HEK293 (cell line): ENCODE measurements around the gene C2CD3.
"Not testable (repeated sequence)": the region's sequence is repeated elsewhere in the genome, so short reads cannot be mapped to it uniquely, and the experiment has no call there.

Experiments used
- CTCF ChIA-PET: fragments of 350-600 bp; formaldehyde crosslinking; extraction: SDS; loops from one replicate; lab custom pipeline; 2021; ENCODE audit warnings: antibody characterized with exemption; lab: Yijun Ruan, JAX
- POLR2A ChIA-PET: fragments of 300-600 bp; formaldehyde crosslinking; extraction: SDS; loops from one replicate; lab custom pipeline; 2020; ENCODE audit warnings: antibody characterized with exemption, inconsistent platforms; lab: Yijun Ruan, JAX
- H3K27ac ChIP-seq: fragments of 200-500 bp; sonication (Bioruptor generic); 2 replicates; pipeline ENCODE4 v1.5.1; 2014; ENCODE audit warnings: low read depth, low read length, control low read depth, inconsistent platforms; ENCODE audit errors: extremely low read depth
- H3K36me3 ChIP-seq, 2 experiments: fragments of 200-500 bp in 1 of 2; sonication (Bioruptor generic) in 1 of 2; 1 replicate in 1 of 2; 2 replicates in 1 of 2; pipeline ENCODE4 v1.5.1; 2014 to 2017; ENCODE audit warnings: inconsistent platforms in 2 of 2, low read length in 2 of 2; ENCODE audit not compliant: control insufficient read depth in 2 of 2, insufficient read depth in 1 of 2
- H3K4me1 ChIP-seq: fragments of 200-500 bp; sonication (Bioruptor generic); 2 replicates; pipeline ENCODE4 v1.5.1; 2014; ENCODE audit warnings: mild to moderate bottlenecking, low read length, inconsistent platforms; ENCODE audit not compliant: control insufficient read depth, insufficient read depth
- H3K4me3 ChIP-seq: 2 replicates; pipeline ENCODE4 v1.5.1; 2011; ENCODE audit warnings: low read depth, mild to moderate bottlenecking, control low read depth, low read length, moderate library complexity
- H3K9me3 ChIP-seq: fragments of 200-500 bp; sonication (Bioruptor generic); 2 replicates; pipeline ENCODE4 v1.5.1; 2014; ENCODE audit warnings: low read depth, low read length, inconsistent platforms; ENCODE audit not compliant: control insufficient read depth, insufficient read depth
- BCL6B ChIP-seq: fragments of 450-650 bp; formaldehyde crosslinking; IDR thresholded peaks from 2 replicates; pipeline ENCODE4 v1.5.1; 2017; ENCODE audit warnings: missing biosample characterization, missing genetic modification characterization
- SP3 ChIP-seq: fragments of 450-650 bp; formaldehyde crosslinking; IDR thresholded peaks from 2 replicates; pipeline ENCODE4 v1.5.1; 2016; ENCODE audit warnings: missing biosample characterization, missing genetic modification characterization
- ZBTB1 ChIP-seq: fragments of 450-650 bp; formaldehyde crosslinking; IDR thresholded peaks from 2 replicates; pipeline ENCODE4 v1.5.1; 2016; ENCODE audit warnings: missing biosample characterization, missing genetic modification characterization
- ZBTB48 ChIP-seq: fragments of 450-650 bp; formaldehyde crosslinking; IDR thresholded peaks from 2 replicates; pipeline ENCODE4 v1.5.1; 2016; ENCODE audit warnings: missing biosample characterization, missing genetic modification characterization
- ZFP41 ChIP-seq: fragments of 450-650 bp; formaldehyde crosslinking; IDR thresholded peaks from 2 replicates; pipeline ENCODE4 v1.5.1; 2016; ENCODE audit warnings: missing biosample characterization, missing genetic modification characterization, borderline replicate concordance
- ZNF157 ChIP-seq: fragments of 450-650 bp; formaldehyde crosslinking; IDR thresholded peaks from 2 replicates; pipeline ENCODE4 v1.5.1; 2016; ENCODE audit warnings: missing biosample characterization, missing genetic modification characterization
- ZNF366 ChIP-seq: fragments of 450-650 bp; formaldehyde crosslinking; conservative IDR thresholded peaks from 2 replicates; pipeline ENCODE4 v1.5.1; 2016; ENCODE audit warnings: missing biosample characterization, missing genetic modification characterization
- ZNF37A ChIP-seq: fragments of 450-650 bp; IDR thresholded peaks from 2 replicates; pipeline ENCODE4 v1.5.1; 2018; ENCODE audit warnings: missing biosample characterization, missing genetic modification characterization
- ZNF433 ChIP-seq: fragments of 450-650 bp; formaldehyde crosslinking; IDR thresholded peaks from 2 replicates; pipeline ENCODE4 v1.5.1; 2016; ENCODE audit warnings: missing biosample characterization, missing genetic modification characterization, low read depth
- ZNF501 ChIP-seq: fragments of 450-650 bp; formaldehyde crosslinking; IDR thresholded peaks from 2 replicates; pipeline ENCODE4 v1.5.1; 2016; ENCODE audit warnings: missing biosample characterization, missing genetic modification characterization
- ZNF548 ChIP-seq: fragments of 450-650 bp; formaldehyde crosslinking; IDR thresholded peaks from 2 replicates; pipeline ENCODE4 v1.5.1; 2016; ENCODE audit warnings: missing biosample characterization, missing genetic modification characterization
- TF ChIP-seq, protein P1 (sequence below): fragments of 450-650 bp; formaldehyde crosslinking; IDR thresholded peaks from 2 replicates; pipeline ENCODE4 v1.5.1; 2016; ENCODE audit warnings: missing biosample characterization, missing genetic modification characterization
- TF ChIP-seq, protein P2 (sequence below): fragments of 450-650 bp; formaldehyde crosslinking; IDR thresholded peaks from 2 replicates; pipeline ENCODE4 v1.5.1; 2016; ENCODE audit warnings: missing biosample characterization, missing genetic modification characterization, borderline replicate concordance

C2CD3 gene

GRCh38 chr11:73989156-73989555 is 181.6 kb downstream of the C2CD3 start:
- H3K4me1 ChIP-seq, result no peaks in the 10 kb centered on the region
- ChIA-PET CTCF (interaction anchor here (0.7 kb wide), 1 partner anchor 11 kb away, joined by 3 read pairs; no protein-coding TSS in a partner anchor), POLR2A (no interaction called here)
- TF ChIP-seq BCL6B (tag by site-specific recombination) (no peak), ZBTB1 (no peak), ZNF157 (tag by site-specific recombination) (no peak)
- H3K9me3 ChIP-seq, result no peaks in the 10 kb centered on the region
- no peak overlapping the region for H3K27ac ChIP-seq
- H3K4me3 ChIP-seq, result no peak overlapping the region
- H3K36me3 ChIP-seq, result no peaks in the 10 kb centered on the region

DNA sequence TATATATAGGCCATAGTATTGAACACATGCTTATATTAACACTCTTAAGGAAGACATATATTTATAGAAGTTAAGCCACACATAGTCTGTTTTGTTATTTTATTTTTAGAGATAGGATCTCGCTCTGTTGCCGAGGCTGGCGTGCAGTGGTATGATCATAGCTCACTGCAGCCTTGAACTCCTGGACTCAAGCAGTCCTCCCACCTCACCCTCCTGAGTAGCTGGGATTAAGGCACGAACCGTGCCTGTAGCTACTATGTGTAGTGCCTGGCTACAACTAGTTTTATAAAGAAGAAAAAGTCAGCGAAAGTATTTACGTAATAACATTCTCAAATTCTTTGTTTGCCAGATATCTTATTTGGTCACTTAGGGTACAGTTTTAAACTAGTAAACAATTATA is 182.6 kb downstream of the C2CD3 start:
- H3K4me1 ChIP-seq, result no peaks in the 10 kb centered on the region
- H3K9me3 ChIP-seq, result no peaks in the 10 kb centered on the region
- CTCF ChIA-PET, result interaction anchor here (0.6 kb wide), 1 partner anchor 26 kb away, joined by 3 read pairs; no protein-coding TSS in a partner anchor

DNA sequence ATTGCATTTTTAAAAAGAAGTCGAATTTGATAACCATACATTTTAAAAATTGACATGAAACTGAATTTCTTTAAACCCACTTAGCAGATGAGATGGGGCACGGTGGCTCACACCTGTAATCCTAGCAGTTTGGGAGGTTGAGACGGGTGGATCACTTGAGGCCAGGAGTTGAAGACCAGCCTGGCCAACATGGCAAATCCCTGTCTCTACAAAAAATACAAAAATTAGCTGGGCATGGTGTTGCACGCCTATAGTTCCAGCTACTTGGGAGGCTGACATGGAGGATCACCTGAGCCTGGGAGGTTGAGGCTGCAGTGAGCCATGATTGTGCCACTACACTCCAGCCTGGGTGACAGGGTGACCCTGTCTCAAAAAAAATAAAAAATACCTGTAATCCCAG is 185.1 kb downstream of the C2CD3 start:
- H3K36me3 ChIP-seq, H3K4me3 ChIP-seq, POLR2A ChIA-PET, H3K4me1 ChIP-seq, H3K27ac ChIP-seq, H3K9me3 ChIP-seq, CTCF ChIA-PET: not testable (repeated sequence)

More for the DNA sequence above, 182.6 kb downstream of the C2CD3 start:
- POLR2A ChIA-PET, result no interaction called here
- Histone ChIP-seq H3K36me3 (no peaks in the 10 kb centered on the region), H3K4me3 (no peak overlapping the region), H3K27ac (no peak overlapping the region)
- no peak for TF ChIP-seq SP3 (tag by site-specific recombination)
- TF ChIP-seq ZNF548 (tag by site-specific recombination), result no peak
- no peak for TF ChIP-seq ZNF37A (tag by site-specific recombination)
- TF ChIP-seq ZNF433 (tag by site-specific recombination), result no peak
- TF ChIP-seq, protein P1, sequence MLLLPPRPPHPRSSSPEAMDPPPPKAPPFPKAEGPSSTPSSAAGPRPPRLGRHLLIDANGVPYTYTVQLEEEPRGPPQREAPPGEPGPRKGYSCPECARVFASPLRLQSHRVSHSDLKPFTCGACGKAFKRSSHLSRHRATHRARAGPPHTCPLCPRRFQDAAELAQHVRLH, result no peak
- TF ChIP-seq, protein P2, sequence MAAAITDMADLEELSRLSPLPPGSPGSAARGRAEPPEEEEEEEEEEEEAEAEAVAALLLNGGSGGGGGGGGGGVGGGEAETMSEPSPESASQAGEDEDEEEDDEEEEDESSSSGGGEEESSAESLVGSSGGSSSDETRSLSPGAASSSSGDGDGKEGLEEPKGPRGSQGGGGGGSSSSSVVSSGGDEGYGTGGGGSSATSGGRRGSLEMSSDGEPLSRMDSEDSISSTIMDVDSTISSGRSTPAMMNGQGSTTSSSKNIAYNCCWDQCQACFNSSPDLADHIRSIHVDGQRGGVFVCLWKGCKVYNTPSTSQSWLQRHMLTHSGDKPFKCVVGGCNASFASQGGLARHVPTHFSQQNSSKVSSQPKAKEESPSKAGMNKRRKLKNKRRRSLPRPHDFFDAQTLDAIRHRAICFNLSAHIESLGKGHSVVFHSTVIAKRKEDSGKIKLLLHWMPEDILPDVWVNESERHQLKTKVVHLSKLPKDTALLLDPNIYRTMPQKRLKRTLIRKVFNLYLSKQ (tag by site-specific recombination), result no peak
- TF ChIP-seq ZFP41, result no peak
- no peak for TF ChIP-seq ZBTB48 (tag by site-specific recombination)

- CTCF ChIA-PET, result no interaction called here
- TF ChIP-seq ZNF501 (tag by site-specific recombination) (no peak), ZNF366 (tag by site-specific recombination) (peak; percentile 50; the same call in 1 of the 2 replicates)
- Histone ChIP-seq H3K4me1 (peaks cover 3% of the 10 kb centered on the region; the same call in 1 of the 2 replicates), H3K36me3 (peaks cover 0 to 25% of the 10 kb centered on the region in 2 experiments; a peak in 1 of 3 replicates), H3K27ac (peak overlapping the region; percentile 92), H3K9me3 (no peaks in the 10 kb centered on the region), H3K4me3 (peak overlapping the region; percentile 62; the same call in 1 of the 2 replicates)
- POLR2A ChIA-PET, result no interaction called here
Observed at GRCh38 chr11:73983741-73984538, 186.9 kb downstream of the C2CD3 start.
